Cortex of kidney (tissue), 1 donor: Measurements from ENCODE around the gene KCNIP4.

ENCODE experiments used
- DNase-seq: peaks from one replicate; lab custom pipeline; 2025; lab: John Stamatoyannopoulos, UW

Gene KCNIP4

DNA sequence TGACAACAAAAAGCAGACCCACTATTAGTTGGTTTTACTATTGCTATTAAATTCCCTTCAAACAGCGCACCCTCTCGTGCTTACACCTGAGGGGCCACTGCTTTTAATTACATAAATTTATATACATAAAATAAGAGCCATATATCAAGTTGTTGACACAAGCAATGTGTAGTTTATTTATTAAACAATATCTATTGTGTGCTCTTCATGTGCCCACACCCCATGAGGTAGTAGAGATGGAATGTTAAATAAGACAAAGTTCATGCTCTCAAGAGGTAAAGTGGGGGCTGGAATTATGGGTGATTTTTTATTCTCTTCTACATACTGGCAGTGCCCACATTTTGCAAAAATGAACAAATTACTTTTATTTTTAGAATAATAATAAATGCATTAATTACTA, 47.3 kb downstream of the KCNIP4 start:
- no peak for DNase-seq

DNA sequence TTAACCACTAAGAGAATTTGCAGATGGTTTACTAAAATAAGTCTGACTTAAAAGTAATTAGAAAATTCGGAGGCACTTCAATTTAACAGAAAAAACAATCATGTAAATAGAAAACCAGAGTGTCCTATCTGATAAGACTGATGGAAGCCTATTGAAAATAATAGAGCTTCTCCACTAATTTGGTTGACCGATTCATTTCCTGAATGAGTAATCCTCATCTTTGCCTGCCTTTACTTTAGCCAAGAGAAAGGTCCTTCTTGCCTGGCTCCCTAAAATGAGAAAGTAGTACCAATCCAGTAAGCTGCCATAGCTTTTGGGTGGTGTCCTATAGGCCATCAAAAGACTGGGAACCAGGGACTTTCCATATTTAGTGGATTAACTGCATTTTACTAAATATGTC, 48.4 kb downstream of the KCNIP4 start:
- no peak for DNase-seq

DNA sequence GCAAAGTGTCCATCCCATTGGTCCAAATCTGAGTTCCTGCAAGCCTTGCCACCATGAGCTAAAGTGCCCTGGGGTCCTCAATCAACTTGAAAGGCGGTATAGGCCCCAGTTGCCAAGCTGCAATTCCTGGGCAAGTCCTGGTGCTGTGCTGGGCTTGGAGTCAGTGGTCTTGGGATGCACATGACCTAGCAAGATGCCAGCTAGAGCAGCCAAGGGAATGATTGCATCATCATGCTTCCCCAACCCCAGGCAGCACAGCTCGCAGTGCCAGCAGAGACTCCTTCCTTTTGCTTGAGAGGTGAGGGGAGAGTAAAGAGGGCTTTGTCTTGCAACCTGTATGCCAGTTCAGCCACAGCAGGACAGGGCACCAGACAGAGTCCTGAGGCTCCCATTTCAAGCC, 50.5 kb downstream of the KCNIP4 start:
- DNase-seq = no peak

DNA sequence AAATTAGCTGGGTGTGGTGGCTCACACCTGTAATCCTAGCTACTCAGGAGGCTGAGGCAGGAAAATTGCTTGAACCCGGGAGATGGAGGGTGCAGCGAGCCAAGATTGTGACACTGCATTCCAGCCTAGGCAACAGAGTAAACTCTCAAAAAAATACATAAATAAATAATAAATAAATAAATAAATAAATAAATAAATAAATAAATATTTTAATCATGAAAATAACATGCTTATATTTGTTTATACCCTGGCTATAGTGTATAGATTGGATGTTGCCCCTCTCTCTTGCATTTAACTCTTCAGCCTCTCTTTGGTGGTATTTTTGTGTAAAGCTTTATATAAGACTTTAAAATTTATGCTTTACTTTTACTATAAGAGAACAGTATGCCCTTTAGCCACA, 51.8 kb downstream of the KCNIP4 start:
- DNase-seq = no peak

DNA sequence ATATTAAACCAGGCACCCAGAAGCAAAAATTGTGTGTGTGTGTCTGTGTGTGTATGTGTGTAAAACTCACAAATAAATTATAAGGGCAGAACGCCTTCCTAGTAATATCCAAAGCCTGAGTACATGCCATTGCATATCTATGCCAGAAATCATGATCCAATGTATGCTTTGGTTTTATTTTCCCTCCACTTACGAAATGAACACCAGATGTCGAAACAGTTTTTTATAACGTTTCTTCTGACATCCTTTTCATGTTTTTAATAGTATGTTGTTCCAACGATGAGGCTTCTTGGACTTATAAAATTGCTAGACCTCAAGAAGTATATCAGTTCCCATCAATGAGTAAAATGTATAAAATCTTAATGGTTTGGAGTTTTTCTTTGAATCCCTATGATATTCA, 55.4 kb downstream of the KCNIP4 start:
- DNase-seq = no peak

DNA sequence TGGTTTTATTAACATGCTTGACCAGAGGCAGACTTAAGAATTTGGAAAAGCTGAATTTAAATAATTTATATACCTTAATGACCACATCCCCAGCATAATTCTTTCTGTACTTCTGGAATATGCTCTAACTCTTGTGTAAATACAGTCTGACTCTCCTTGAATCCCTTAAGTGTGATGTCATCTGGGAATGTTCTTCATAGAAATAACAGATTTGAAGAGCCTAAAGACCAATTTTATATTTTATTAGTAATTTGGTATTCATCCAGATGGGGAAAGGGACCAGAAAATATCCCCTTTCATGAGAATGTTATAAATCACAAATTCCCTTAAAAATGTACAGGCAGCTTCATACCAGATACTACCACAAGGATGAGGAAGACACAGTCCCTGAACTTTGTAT, 58.3 kb downstream of the KCNIP4 start:
- no peak for DNase-seq

DNA sequence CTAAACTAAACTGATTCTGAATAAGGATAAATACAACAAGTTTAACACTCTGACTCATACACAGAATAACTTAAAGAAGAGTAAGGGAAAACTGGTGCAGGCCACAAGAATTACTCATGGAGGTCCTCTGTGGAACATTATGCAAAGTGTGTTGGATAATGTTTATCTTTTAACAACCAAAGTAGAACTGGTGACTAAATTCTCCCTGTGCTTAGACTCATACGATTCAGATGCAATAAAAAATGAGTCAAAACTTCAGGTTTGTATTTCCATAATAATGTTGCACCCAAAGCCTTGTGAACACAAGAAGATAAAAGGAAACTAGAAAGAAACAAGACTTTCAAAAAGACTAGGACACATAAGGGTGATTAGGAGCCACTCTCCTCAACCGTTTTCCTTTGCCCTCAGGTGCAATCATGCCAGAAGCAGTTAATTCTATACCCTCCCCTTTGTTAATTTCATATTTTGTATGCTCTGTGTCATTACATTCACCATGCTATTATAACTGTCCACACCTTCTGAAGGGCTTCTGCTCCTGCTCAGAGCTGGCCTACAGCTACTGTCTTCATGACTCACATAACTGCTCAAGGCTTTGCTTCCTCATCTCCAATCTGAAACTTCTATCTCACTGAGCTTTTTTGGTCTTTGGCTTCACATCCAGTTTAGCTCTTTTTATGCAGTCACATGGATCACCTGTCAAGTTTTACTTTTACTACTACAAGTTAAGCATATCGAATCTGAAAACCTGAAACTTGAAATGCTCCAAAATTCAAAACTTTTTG, 60.2 kb downstream of the KCNIP4 start:
- DNase-seq = no peak

DNA sequence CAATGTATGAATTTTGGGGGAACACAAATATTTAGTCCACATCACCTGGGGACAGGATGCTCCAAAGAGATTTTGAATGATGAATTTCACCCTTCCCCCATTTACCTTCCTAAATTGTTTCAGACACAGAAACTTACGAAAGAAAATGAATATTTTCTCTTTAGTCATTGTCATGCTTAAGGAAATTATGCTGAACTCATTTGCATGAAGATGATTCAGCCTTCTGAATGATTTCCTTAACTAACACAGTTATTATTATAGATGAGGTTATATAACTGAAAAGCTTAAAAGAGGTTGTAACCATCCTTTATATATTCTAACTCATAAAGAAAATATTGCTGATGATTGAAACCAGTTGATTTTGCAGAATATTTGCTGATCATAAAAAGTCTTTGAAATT, 61.1 kb downstream of the KCNIP4 start:
- DNase-seq = no peak

DNA sequence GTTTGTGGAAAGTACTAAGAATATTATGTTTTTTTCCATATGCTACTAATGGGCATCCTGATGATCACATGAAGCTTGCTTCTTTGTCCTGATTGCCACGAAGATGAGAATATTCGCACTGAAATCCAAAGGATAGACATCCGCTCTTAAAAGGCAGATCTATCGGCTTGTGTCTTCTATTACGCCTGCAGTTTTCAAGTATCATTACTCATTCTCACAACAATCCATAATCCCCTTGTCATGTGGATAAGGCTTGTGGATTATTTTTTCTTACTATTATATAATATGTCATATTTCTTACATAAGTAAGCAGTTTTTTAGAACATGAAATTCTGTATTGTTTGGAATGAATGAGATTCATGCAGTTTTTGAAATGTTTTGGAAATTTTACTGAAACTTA, 62.8 kb downstream of the KCNIP4 start:
- DNase-seq = no peak

DNA sequence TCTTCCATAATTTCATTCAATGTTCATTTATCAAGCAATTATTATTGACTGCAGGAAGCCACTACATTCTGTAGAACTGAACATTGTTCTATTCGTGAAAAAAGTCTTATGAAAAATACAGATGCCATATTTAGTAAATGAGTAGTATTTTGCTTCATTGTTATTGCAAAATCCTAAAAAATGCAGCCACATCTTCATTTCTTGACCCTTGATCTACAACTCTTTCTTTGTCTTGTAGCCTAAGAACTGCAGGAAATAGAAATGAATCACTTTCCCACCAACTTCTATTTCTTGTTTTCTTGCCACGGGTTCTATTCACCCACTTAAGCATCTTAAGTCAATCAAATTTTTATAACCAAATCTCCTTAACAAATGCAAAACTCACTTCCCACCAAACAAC, 63.3 kb downstream of the KCNIP4 start:
- DNase-seq = no peak

DNA sequence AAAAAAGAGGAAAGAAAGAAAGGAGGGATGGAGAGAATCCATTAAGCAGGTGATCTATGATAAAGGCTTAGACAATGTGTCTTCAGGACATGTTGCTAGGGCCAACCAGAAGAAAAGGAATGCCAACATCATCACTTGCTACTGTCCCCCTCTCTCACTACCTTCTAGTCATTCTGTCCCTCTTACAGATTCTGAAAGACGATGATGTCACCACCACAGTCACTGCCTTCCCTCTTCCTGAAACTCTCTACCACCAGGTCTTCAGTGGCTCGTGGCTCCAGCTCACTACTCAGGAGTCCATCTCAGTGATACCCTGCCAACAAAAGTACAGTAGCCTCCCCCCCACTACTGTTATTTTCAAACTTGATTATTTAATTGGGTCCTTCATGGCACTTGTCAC, 64.0 kb downstream of the KCNIP4 start:
- DNase-seq = no peak

DNA sequence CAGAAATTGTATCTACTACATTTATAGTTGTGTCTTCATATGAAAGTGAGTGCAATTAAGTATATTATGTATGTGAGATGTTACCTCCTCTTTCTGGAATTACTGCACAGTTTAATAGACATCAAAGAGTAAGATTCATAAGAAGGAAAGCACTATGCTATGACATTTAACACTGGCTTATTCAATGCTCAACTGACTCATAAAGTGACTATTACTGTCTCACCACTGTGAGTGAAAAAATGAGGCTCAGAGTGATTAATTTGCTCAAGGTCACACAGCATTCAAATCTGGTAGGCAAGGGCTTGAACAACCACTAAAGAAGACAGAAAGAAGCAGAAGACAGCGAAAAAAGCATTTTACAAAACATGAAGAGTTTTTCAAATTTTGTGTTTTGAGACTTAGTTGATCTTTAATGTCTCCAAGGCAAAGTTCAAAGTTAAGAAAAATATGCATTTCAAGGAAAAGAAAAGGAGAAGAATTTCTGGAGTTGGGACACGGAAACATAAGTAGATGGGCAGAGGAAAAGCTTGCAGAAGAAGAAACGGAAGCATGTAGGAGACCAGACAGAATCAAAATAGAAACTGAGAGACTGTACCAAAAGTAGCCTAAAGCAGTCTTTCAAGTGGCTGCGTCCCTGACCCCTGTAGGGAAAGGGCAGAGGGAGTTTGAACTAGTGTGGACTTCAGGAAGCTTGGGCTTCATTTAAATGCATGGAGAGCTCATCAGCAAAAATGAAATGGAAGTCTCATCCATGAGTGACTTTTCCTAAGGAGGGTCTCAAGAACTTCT, 66.3 kb downstream of the KCNIP4 start:
- DNase-seq = no peak

DNA sequence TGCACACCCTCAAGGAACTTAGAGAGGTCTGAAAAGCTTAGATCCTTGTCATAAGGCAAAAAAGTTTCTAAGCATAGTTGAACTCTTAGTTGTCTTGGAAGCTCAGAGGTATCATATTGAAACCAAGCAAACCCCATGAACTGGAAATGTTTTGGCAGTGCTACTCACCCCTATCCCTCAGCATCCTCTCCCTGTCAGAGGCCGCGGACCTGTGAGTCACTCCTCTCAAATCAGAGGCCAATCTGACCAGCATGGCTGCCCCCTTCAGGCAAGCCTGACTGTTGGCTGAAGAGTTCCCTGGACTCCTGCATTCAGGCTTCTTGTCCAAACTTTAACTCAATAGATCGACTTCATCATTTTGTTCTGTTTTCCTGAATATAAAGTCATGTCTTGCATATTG, 69.4 kb downstream of the KCNIP4 start:
- DNase-seq = no peak

DNA sequence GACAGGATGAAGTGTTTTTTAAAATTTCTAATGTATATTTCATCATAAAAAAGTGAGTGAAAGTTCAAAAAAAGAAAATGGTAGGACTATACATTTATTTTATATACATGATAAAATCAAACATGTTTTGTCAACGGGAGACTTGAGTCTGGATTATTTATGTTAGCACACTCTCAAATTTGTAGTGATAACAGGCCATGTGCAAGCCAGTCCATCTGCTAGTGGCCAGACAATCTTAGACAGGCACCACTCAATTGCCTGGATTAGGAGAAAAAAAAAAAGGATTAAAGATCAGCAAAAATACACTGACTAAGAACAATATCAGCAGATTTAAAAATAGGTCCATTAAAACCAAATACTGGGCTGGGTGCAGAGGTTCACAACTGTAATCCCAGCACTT, 71.9 kb downstream of the KCNIP4 start:
- no peak for DNase-seq

DNA sequence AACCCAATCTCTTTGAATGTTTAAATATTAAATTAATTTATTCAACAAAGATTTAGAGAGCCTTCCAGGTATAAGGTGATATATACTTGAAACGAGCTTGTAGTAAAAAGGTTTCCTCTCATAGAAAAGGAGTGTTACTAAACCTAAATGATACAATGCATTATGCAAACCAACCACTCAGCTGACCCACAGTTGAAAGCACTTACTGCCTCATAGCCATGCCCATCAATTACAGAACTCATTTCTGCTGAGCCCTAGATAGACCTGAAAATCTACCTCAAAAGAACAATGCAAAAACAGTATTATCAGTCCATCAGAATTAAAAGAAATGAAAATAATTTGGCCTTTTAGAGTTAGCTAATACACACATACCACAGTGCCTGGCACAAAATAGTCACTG, 75.4 kb downstream of the KCNIP4 start:
- DNase-seq = no peak

DNA sequence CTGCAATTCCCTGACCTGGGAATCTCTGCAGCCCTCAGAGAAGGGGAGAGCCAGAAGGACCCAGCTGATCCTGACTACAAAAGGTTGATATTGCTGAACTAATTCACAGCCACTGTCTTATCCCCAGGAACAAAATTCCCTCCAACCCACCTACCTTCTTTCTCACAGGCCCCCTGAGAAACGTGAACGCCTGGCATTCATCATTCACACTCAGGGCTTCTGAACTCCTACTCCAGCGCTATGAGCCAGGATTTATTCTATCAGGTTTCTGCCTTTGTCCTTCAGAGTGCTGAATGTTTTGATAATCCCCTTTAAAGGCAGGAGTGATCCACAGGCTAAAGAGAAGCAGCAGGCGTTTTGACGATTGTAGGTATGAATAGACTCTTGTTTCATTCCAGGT, 76.5 kb downstream of the KCNIP4 start:
- no peak for DNase-seq

DNA sequence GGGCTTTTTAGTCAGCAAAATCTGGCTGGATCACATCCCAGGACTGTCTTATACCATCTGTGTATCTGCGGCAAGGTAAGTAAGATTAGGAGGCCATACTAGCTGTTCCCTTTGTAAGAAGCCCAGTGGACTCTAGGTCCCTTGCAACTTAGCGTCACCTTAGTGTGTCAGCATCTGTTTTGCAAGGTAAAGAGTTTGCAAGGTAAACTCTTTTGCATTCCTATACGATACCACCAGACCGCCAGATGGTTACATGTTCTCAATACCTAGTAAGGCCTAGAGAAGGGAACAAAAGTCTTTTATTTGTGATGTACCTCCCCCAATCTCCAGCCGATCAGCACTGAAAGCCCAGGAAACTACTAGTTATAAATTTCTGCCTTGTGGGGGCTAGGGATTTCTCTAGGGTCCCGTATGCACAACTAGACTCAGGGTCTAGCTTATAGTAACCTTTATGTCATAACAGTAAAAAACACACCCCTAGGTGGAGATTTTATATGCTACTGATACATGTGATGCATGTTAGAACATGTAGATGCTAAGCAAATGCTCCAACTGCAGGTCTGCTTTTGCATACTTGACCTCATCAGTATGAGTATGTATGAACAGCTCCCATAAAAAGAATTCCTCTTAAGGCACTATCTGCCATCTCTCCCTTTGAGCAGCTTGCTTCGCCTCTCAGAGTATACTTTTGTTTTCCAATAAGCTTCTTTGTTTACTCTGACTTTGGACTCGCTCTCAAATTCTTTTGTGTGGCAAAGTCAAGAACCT, 78.4 kb downstream of the KCNIP4 start:
- DNase-seq = no peak

DNA sequence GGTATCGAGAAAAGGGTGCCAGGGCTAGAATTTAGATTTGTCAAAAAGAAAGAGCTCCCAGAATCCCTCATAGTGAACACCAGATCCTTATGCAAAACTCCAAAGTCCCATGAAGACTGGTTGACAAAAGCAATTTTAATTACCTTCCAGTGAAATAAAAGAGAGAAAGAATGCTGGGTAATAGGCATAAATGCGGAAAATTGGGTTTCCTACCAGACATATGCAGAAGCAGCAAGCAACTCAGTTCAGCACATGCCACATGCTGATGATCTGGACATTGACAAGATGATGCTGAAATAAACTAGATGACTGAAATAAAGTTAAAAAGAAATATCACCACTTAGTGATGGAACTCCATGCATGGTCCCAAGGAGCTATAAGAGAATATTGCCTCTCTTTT, 83.9 kb downstream of the KCNIP4 start:
- DNase-seq = no peak

DNA sequence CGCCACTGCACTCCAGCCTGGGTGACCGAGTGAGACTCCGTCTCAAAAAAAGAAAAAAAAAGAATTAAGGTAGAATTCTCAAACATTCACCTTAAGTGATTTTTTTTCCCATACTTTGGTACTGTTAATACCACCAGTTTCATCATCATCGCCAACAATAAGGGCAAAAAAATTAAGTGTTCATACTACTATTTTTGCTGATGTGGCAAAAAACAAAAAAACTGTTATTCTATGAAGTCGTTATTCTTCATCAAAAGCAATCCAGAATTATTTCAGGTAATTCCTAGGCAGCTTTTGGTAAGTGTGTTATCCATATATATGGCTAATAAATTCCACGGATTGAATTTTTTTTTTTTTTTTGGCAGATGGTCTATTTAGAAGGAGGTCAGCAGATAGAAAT, 85.7 kb downstream of the KCNIP4 start:
- no peak for DNase-seq

DNA sequence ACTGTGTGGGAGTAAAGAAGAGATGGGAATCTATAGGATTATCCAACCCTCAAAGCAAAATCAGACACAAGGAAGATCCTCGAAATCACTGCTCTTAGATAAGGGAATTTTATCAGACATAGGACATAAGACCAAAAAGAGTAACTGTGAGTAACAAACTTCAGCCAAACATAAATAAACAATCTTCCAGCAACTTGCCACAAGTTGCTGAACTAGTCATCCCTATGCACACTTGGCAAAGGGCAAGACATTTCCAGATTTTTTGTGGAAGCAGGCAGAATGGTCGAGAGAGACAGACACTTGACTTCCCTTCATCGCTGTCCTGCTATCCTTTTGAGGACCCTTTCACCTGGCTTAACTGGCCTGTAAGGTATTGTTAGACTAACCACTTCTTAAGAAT, 89.6 kb downstream of the KCNIP4 start:
- DNase-seq = no peak

DNA sequence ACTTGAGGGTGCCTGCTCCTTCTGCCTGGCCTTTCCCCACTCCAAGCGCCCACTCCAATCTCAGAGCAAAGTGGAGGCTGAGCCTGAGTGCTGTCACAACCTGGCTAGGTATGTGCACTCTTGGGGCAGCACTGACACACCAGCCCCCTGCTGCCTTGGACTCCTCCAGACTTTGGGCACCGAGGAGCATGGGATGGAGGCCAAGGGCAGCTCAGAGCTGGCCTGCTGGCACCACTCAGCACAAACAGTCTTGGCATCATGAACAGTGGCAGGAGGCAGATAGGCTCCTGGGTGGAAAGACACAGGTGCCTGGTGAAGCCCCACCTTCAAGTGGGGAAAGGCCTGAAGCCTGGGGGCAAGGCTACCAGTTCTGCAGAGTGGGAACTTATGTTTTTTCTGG, 91.8 kb downstream of the KCNIP4 start:
- DNase-seq = no peak

DNA sequence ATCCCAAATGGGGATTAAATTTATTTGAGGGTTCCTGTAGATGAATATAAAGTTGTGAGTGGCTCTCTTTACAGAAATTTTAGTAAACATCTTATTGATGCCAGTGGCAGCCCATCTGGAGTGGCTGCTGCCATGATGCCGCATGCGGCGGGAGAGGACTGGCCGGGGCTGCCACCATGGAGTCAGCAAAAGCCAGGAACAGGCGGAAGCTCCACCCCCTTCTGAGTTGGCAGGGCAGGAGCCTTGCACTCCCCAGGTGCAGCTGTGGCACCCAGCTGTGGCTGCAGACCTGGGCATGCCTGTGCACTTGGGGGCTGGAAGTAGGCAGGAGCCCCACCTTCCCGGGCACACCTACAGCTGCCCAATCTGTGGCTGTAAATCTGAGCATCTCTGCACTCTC, 92.3 kb downstream of the KCNIP4 start:
- no peak for DNase-seq

DNA sequence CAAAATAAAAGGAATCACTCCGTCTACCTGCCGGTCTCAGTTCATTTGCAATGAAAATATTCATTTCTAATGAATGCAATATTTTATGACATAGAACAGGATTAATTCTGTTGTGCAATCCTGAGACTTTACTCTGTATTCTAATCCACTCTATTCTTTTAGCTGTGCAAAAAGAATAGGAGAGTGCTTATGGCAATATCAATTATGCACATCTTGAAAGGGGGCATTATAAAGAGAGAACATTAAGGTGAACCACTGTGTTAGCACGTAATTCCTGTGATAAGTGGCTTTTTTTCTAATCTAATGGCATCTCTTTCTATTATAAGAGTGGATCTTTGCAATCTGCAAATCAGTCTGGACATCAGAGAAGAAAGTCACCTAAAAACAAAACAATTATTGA, 99.5 kb downstream of the KCNIP4 start:
- DNase-seq = no peak
